Activated CD8-positive, alpha-beta memory T cell treated with anti-CD3 and anti-CD28 coated beads for 48 hours (primary cell): ENCODE data around the gene FGF3.

Experiments used
- DNase-seq, 3 experiments: peaks; one replicate each; pipeline ENCODE4 v3.0.0-alpha.2; 2020; ENCODE audit warnings: low read depth in 2 of 3, low spot score in 2 of 3

The FGF3 gene

GRCh38 chr11:69825037-69825834 is 6.0 kb upstream of the FGF3 start:
- DNase-seq = no peak

DNA sequence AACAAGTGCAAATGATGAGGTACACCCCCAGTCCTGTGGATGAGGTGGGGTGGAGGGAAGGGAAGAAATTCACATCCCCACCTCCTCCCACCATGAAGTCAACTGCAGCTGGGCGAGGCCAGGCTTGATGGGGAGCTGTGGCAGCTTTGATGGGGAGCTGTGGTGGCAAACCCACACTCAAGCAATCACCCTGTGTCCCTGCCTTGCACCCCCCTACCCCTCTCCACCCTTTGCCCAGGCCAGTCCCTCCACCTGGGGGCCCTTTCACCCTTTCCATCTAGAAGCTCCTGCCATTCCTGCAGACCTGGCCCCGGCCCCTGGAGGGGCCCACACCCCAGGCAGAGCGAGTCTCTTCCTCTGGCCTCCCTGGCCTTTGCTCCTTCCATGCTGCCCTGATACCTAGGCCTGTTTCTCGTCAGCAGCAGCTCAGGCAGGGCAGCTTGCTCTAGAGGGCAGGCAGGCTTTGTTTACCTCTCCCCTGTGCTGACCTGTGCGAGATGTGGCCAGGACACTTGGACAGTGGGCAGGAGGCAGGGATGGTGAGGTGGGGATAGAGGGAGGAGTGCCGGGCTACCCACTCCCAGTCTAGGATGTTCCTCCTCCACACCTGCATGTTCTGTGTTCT is 4.5 kb upstream of the FGF3 start:
- no peak for DNase-seq

GRCh38 chr11:69822676-69823494 is 3.7 kb upstream of the FGF3 start:
- no peak for DNase-seq

DNA sequence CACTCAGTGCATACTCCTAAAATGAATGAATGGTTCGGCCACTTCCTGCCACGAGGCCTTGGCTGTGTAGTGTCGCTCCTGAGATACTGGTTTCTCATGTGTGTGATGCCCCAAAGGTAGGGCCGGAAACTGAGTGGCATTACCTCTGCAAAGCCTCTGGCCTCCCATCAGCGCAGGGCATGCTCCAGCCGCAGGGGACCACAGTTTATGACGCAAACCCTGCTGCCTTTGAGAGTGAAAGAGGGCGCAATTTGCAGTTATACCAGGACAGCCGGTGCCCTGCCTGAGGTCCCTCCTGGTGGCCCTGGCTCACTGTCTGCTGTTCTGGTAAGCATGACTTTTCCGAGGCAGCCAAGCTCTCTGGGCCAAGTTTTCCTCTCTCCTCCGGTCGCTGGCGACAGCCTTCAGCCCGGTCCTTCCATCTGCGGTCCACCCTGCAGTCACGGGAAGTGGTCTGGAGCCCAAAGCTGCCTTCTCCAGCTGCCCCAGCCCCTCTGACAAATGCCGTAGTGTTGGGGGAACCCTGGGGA is 2.4 kb upstream of the FGF3 start:
- no peak for DNase-seq

- DNase-seq = no peak
Observed at GRCh38 chr11:69820441-69820840, 1.2 kb upstream of the FGF3 start.

GRCh38 chr11:69819541-69820070 is 390 bp upstream of the FGF3 start:
- DNase-seq = no peak

- DNase-seq = no peak
Observed at GRCh38 chr11:69818231-69818602, 999 bp downstream of the FGF3 start.

GRCh38 chr11:69817265-69818230 is 1.7 kb downstream of the FGF3 start:
- DNase-seq = no peak

DNA sequence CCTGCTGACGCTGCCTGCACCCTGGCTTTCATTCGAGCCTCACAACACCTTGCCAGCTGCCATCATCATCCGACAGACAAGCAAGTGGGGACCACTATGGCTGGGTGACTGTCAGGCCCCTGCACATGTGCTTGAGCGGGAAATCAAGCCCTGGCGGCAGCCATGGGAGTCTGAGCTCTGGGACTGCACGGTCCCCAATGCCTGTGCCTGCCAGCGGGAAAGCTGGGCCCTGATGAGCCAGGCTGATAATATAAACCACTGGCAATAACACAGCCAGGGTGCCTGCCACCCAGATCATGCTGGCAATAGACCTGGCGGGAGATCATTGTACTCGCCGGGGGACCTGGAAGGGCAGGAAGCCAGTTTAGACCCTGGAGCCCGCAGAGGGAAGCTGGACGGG is 2.5 kb downstream of the FGF3 start:
- DNase-seq = no peak

GRCh38 chr11:69815973-69816372 is 3.2 kb downstream of the FGF3 start:
- DNase-seq = no peak

GRCh38 chr11:69814902-69815301 is 4.3 kb downstream of the FGF3 start:
- no peak for DNase-seq

DNA sequence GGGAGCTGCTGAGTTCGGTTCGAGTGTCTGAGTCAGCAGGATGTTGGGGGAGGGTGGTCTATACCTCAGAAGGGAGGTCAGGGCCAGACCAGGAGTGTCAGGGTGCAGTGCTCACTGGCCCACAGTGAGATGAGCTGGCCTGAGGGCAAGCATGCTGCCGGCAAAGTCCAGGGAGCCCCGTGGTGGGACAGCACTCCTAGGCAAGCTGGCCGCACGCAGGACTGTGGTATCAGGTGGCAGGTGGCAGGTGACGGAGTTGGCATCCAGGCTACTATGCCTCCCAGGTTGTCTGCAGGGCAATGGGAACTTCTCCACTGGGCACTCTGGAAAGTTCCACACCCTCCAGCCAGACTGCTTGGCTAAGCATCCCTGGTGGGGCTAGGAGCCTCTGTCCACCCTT is 4.8 kb downstream of the FGF3 start:
- no peak for DNase-seq

DNA sequence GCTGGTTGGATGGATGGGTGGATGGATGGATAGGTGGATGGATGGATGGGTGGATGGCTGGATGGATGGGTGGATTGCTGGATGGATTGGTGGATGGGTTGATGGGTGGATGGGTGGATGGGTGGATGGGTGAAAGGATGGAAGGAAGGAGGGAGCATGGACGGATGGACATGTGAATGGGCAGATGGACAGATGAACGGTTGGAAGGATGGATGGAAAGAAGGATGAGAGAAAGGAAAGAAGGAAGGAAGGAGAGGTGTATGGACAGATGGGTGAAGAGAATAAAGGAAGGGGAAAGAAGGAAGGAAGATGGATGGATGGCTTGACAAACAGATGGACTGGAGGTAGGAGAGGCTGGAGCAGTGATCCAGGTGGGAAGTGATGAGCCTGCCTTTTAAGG is 5.4 kb downstream of the FGF3 start:
- DNase-seq = no peak

DNA sequence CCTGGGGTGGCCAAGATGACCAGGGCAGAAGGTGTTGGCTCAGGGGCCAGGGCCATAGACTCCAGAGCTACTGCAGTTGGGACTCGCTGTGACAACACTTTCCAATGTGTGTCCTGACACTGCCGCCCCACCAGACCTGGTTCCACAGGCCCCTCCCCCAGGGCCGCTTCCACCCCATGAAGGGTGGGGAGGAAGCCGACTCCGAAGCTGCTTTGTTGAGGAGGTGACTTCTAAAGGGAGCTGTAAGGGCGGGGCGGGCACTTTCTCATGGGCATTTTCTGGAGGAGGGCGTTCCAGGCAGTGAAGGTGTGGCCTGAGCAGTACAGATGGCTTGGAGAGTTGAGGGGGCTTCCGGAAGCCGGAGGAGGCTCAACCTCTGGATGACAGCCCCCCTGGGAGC is 6.3 kb downstream of the FGF3 start:
- DNase-seq = no peak

- DNase-seq = no peak
Observed at GRCh38 chr11:69812256-69812655, 7.0 kb downstream of the FGF3 start.

GRCh38 chr11:69811431-69811830 is 7.8 kb downstream of the FGF3 start:
- no peak for DNase-seq

- DNase-seq = no peak
Observed at GRCh38 chr11:69810289-69811118, 8.7 kb downstream of the FGF3 start.

- DNase-seq = no peak
Observed at GRCh38 chr11:69808667-69809086, 10.5 kb downstream of the FGF3 start.

DNA sequence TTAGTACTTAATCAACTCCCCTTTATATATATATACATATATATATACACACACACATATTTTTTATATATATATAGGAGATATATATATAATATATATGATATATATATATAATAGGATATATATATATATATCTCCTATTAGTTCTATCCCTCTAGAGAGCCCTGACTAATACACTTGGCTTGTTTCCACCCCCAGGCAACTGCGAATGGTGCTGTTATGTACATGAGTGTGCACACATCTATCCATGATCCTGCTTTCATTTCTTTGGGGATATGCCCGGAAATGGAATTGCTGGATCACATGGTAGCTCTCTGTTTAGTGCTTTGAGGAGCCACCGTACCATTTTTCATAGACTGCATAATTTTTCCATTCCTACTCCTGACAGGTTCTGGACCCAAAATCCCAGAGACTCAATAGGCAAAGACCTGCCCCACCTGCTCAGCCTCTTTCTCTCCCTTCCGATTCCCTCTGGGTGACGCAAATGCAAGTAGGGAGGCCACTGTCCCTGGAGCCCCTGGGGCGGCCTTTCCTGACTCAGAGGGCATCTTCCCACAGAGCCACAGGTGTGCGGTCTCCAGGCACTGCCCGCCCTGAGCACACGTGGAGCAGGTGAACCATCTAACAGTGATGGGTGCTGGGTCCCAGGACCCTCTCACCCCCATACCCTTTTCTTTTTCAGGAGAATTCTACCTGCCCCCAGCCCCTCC is 12.0 kb downstream of the FGF3 start:
- no peak for DNase-seq
